Kasumi-1 (cell line): Measurements from ENCODE around the gene SRCIN1.
"Not testable (repeated sequence)": the region's sequence is repeated elsewhere in the genome, so short reads cannot be mapped to it uniquely, and the experiment has no call there.

Source experiments
- DNase-seq, 2 experiments: peaks; one replicate each; lab custom pipeline; 2025; lab: John Stamatoyannopoulos, UW

Gene SRCIN1

GRCh38 chr17:38482039-38482699, 123.6 kb downstream of the SRCIN1 start:
- not testable (repeated sequence) for DNase-seq
